AG04450 (cell line): Measurements from ENCODE around the gene SPATA6. TPM values are rescaled to one million over a fixed set of nuclear protein-coding genes. Genes with fewer than 3 reads are reported as not detected.

Source experiments
- CTCF ChIA-PET: fragments of 300-600, 350-600 bp; formaldehyde crosslinking; extraction: SDS; loops from one replicate; lab custom pipeline; 2022; ENCODE audit warnings: antibody characterized with exemption, inconsistent platforms; lab: Charles Lee
- POLR2A ChIA-PET: fragments of 350-600 bp; formaldehyde crosslinking; extraction: SDS; loops from one replicate; lab custom pipeline; 2021; ENCODE audit warnings: antibody characterized with exemption, inconsistent platforms; lab: Yijun Ruan, JAX
- DNase-seq: peaks from one replicate; pipeline ENCODE4 v3.0.0-alpha.2; 2011; ENCODE audit warnings: low read depth, low spot score
- H3K27ac ChIP-seq: one replicate; pipeline ENCODE4 v1.5.1; 2012; ENCODE audit warnings: low read depth, low read length, control low read depth
- H3K27me3 ChIP-seq: one replicate; pipeline ENCODE4 v1.6.0; 2012; ENCODE audit warnings: low read length; ENCODE audit not compliant: control insufficient read depth, insufficient read depth
- H3K4me3 ChIP-seq: 2 replicates; pipeline ENCODE4 v1.5.1; 2011; ENCODE audit warnings: mild to moderate bottlenecking, low read depth, low read length, control low read depth
- H3K9me3 ChIP-seq: 2 replicates; pipeline ENCODE4 v1.5.1; 2012; ENCODE audit warnings: low read length; ENCODE audit not compliant: control insufficient read depth, insufficient read depth
- polyA plus RNA-seq: library from polyadenylated mRNA; depleted of rRNA; stranded (reverse); fragments of >200 nt; gene quantifications from 2 replicates; pipeline ENCODE4 v1.2.3, GENCODE V29; 2011; rRNA removed
- small RNA-seq: library from RNA; depleted of rRNA; stranded (forward); fragments of <200 nt; gene quantifications from one replicate; pipeline ENCODE3, GENCODE V24; 2012; ENCODE audit warnings: low read depth; ENCODE audit not compliant: insufficient read length
- TF ChIP-seq, protein P1 (sequence below): IDR thresholded peaks from 2 replicates; pipeline ENCODE4 v1.5.1; 2011; ENCODE audit warnings: low read depth, low read length, control low read depth, inconsistent platforms

SPATA6 gene
- polyA plus RNA-seq, 1 experiment = 6.1 TPM

DNA sequence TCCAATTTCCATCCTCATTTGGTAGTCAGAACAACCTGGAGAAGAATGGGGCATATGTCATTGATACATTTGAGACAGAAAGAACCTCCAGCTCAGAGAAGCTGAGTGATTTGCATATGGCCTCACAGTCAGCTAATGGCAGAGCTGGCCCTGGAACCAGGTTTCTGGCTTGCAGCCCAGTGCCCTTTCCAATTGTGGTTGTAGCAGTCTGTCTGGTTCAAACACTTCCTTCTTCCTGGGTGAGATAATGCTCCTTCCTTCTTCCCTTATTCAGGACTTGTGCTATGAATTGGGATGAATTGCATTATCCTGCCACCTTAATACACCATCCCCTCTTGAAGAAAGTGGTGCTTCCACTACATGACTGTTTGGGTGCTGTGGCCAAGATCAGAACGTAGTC lies 225.3 kb downstream of the SPATA6 start:
- TF ChIP-seq, protein P1, sequence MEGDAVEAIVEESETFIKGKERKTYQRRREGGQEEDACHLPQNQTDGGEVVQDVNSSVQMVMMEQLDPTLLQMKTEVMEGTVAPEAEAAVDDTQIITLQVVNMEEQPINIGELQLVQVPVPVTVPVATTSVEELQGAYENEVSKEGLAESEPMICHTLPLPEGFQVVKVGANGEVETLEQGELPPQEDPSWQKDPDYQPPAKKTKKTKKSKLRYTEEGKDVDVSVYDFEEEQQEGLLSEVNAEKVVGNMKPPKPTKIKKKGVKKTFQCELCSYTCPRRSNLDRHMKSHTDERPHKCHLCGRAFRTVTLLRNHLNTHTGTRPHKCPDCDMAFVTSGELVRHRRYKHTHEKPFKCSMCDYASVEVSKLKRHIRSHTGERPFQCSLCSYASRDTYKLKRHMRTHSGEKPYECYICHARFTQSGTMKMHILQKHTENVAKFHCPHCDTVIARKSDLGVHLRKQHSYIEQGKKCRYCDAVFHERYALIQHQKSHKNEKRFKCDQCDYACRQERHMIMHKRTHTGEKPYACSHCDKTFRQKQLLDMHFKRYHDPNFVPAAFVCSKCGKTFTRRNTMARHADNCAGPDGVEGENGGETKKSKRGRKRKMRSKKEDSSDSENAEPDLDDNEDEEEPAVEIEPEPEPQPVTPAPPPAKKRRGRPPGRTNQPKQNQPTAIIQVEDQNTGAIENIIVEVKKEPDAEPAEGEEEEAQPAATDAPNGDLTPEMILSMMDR = no peak
- POLR2A ChIA-PET = no interaction called here
- Histone ChIP-seq H3K27ac (no peak overlapping the region), H3K9me3 (no peaks in the 10 kb centered on the region), H3K4me3 (no peak overlapping the region), H3K27me3 (no peaks in the 10 kb centered on the region)
- CTCF ChIA-PET = no interaction called here
- DNase-seq = no peak

Small RNA genes within 50 kb of the gene (small RNA-seq; reads per million reads assigned to genes)
- gene RNU4-61P (not detected), gene RNU6-723P (not detected)

Other genes starting within 250 kb of the SPATA6 start
- not detected in 2 replicates for gene SLC5A9, start 249.5 kb downstream of the SPATA6 start, polyA plus RNA-seq